ENCODE measurements around the gene LDHAL6B. TPM values are rescaled to one million over a fixed set of nuclear protein-coding genes. Genes with fewer than 3 reads are reported as not detected.

LDHAL6B gene
- total RNA-seq, 1 experiment from 2014 or later = not detected

GRCh38 chr15:59174835-59175831, 31.5 kb upstream of the LDHAL6B start:
- peak; percentile 83 for DNase-seq (ENCODE audit: low read depth)
- in situ Hi-C loops (cut with HindIII; ENCODE audit: low pct_unique_long_range_greater_than_20kb, low sequenced_read_pairs) = no loop called here

GRCh38 chr15:59176653-59177316, 29.9 kb upstream of the LDHAL6B start:
- in situ Hi-C loops (cut with HindIII; ENCODE audit: low pct_unique_long_range_greater_than_20kb, low sequenced_read_pairs) = no loop called here

GRCh38 chr15:59177317-59177660, 29.4 kb upstream of the LDHAL6B start:
- DNase-seq (ENCODE audit: low read depth) = no peak
- in situ Hi-C loops (cut with HindIII; ENCODE audit: low pct_unique_long_range_greater_than_20kb, low sequenced_read_pairs) = no loop called here

More at GRCh38 chr15:59176653-59177316, 29.9 kb upstream of the LDHAL6B start:
- no peak for DNase-seq (ENCODE audit: low read depth)

GRCh38 chr15:59178151-59178695, 28.4 kb upstream of the LDHAL6B start:
- in situ Hi-C loops (cut with HindIII; ENCODE audit: low pct_unique_long_range_greater_than_20kb, low sequenced_read_pairs) = no loop called here
- no peak for DNase-seq (ENCODE audit: low read depth)

- no peak for DNase-seq (ENCODE audit: low read depth)
- in situ Hi-C loops (cut with HindIII; ENCODE audit: low pct_unique_long_range_greater_than_20kb, low sequenced_read_pairs) = no loop called here
Measured at GRCh38 chr15:59179717-59180116, 26.9 kb upstream of the LDHAL6B start.

- DNase-seq (ENCODE audit: low read depth) = no peak
- in situ Hi-C loops (cut with HindIII; ENCODE audit: low pct_unique_long_range_greater_than_20kb, low sequenced_read_pairs) = no loop called here
Measured at GRCh38 chr15:59180945-59181600, 25.6 kb upstream of the LDHAL6B start.

GRCh38 chr15:59185725-59186124, 20.9 kb upstream of the LDHAL6B start:
- DNase-seq (ENCODE audit: low read depth) = no peak
- in situ Hi-C loops (cut with HindIII; ENCODE audit: low pct_unique_long_range_greater_than_20kb, low sequenced_read_pairs) = no loop called here

- DNase-seq (ENCODE audit: low read depth) = peak; percentile 67
- in situ Hi-C loops (cut with HindIII; ENCODE audit: low pct_unique_long_range_greater_than_20kb, low sequenced_read_pairs) = no loop called here
Measured at GRCh38 chr15:59186501-59186900, 20.1 kb upstream of the LDHAL6B start.

GRCh38 chr15:59189241-59189640, 17.4 kb upstream of the LDHAL6B start:
- in situ Hi-C loops (cut with HindIII; ENCODE audit: low pct_unique_long_range_greater_than_20kb, low sequenced_read_pairs) = no loop called here
- no peak for DNase-seq (ENCODE audit: low read depth)

GRCh38 chr15:59190291-59190690, 16.4 kb upstream of the LDHAL6B start:
- no peak for DNase-seq (ENCODE audit: low read depth)
- in situ Hi-C loops (cut with HindIII; ENCODE audit: low pct_unique_long_range_greater_than_20kb, low sequenced_read_pairs) = no loop called here

GRCh38 chr15:59191855-59192237, 14.8 kb upstream of the LDHAL6B start:
- DNase-seq (ENCODE audit: low read depth) = peak; percentile 87
- in situ Hi-C loops (cut with HindIII; ENCODE audit: low pct_unique_long_range_greater_than_20kb, low sequenced_read_pairs) = no loop called here

GRCh38 chr15:59194639-59195325, 11.9 kb upstream of the LDHAL6B start:
- DNase-seq (ENCODE audit: low read depth) = no peak
- in situ Hi-C loops (cut with HindIII; ENCODE audit: low pct_unique_long_range_greater_than_20kb, low sequenced_read_pairs) = no loop called here

GRCh38 chr15:59196416-59196815, 10.2 kb upstream of the LDHAL6B start:
- in situ Hi-C loops (cut with HindIII; ENCODE audit: low pct_unique_long_range_greater_than_20kb, low sequenced_read_pairs) = no loop called here
- DNase-seq (ENCODE audit: low read depth) = no peak

- in situ Hi-C loops (cut with HindIII; ENCODE audit: low pct_unique_long_range_greater_than_20kb, low sequenced_read_pairs) = no loop called here
Measured at GRCh38 chr15:59197454-59197853, 9.2 kb upstream of the LDHAL6B start.

GRCh38 chr15:59199626-59200465, 6.8 kb upstream of the LDHAL6B start:
- in situ Hi-C loops (cut with HindIII; ENCODE audit: low pct_unique_long_range_greater_than_20kb, low sequenced_read_pairs) = no loop called here
- peak; percentile 89 for DNase-seq (ENCODE audit: low read depth)

More at GRCh38 chr15:59197454-59197853, 9.2 kb upstream of the LDHAL6B start:
- no peak for DNase-seq (ENCODE audit: low read depth)

- in situ Hi-C loops (cut with HindIII; ENCODE audit: low pct_unique_long_range_greater_than_20kb, low sequenced_read_pairs) = no loop called here
- no peak for DNase-seq (ENCODE audit: low read depth)
Measured at GRCh38 chr15:59200560-59200959, 6.1 kb upstream of the LDHAL6B start.

- DNase-seq (ENCODE audit: low read depth) = no peak
- in situ Hi-C loops (cut with HindIII; ENCODE audit: low pct_unique_long_range_greater_than_20kb, low sequenced_read_pairs) = no loop called here
Measured at GRCh38 chr15:59203008-59203407, 3.6 kb upstream of the LDHAL6B start.

All from Caki2 (cell line).